OCI-LY1 (cell line): Measurements from ENCODE around the gene SLC6A3.

Source experiments
- H2AFZ ChIP-seq: fragments of 200-600 bp; sonication (generic), shearing (Covaris generic); 2 replicates; pipeline ENCODE4 v1.6.0; 2014; ENCODE audit warnings: antibody characterized with exemption, mild to moderate bottlenecking, low read length
- H3F3A ChIP-seq: fragments of 200-600 bp; sonication (generic), shearing (Covaris generic); 2 replicates; pipeline ENCODE4 v1.6.0; 2014; ENCODE audit warnings: mild to moderate bottlenecking, antibody characterized with exemption, low read length, moderate library complexity; ENCODE audit not compliant: insufficient read depth
- H3K27ac ChIP-seq: fragments of 200-600 bp; sonication (generic); 2 replicates; pipeline ENCODE4 v1.5.1; 2014; ENCODE audit warnings: low read length, mixed run types, mild to moderate bottlenecking, low read depth; ENCODE audit not compliant: poor library complexity, severe bottlenecking
- H3K27me3 ChIP-seq: fragments of 200-600 bp; sonication (generic); 2 replicates; pipeline ENCODE4 v1.6.0; 2014; ENCODE audit warnings: antibody characterized with exemption, mild to moderate bottlenecking, low read length, moderate library complexity; ENCODE audit not compliant: insufficient read depth
- H3K36me3 ChIP-seq: fragments of 200-600 bp; sonication (generic); 2 replicates; pipeline ENCODE4 v1.6.1; 2014; ENCODE audit warnings: mild to moderate bottlenecking, antibody characterized with exemption, low read length, moderate library complexity, mixed read lengths; ENCODE audit not compliant: insufficient read depth
- H3K4me1 ChIP-seq: fragments of 200-600 bp; sonication (generic); 2 replicates; pipeline ENCODE4 v1.5.1; 2014; ENCODE audit warnings: mild to moderate bottlenecking, low read length, moderate library complexity; ENCODE audit not compliant: insufficient read depth, severe bottlenecking
- H3K4me2 ChIP-seq: fragments of 200-600 bp; sonication (generic), shearing (Covaris generic); 2 replicates; pipeline ENCODE4 v1.6.1; 2014; ENCODE audit warnings: low read length
- H3K4me3 ChIP-seq: fragments of 200-600 bp; sonication (generic); 2 replicates; pipeline ENCODE4 v1.5.1; 2014; ENCODE audit warnings: low read length, low read depth, mild to moderate bottlenecking, mixed read lengths; ENCODE audit not compliant: poor library complexity, severe bottlenecking
- H3K79me2 ChIP-seq: fragments of 200-600 bp; shearing (Covaris generic); 2 replicates; pipeline ENCODE4 v1.6.1; 2016; ENCODE audit warnings: mixed run types, low read length, mixed read lengths; ENCODE audit not compliant: insufficient read depth
- H3K9ac ChIP-seq: fragments of 200-600 bp; sonication (generic), shearing (Covaris generic); 2 replicates; pipeline ENCODE4 v1.6.1; 2014; ENCODE audit warnings: mild to moderate bottlenecking, low read length, mixed read lengths
- H3K9me2 ChIP-seq: fragments of 200-600 bp; sonication (generic), shearing (Covaris generic); 2 replicates; pipeline ENCODE4 v1.6.1; 2014; ENCODE audit warnings: low read depth, mild to moderate bottlenecking, low read length, mixed read lengths
- H3K9me3 ChIP-seq: fragments of 200-600 bp; shearing (Covaris generic); 2 replicates; pipeline ENCODE4 v1.6.1; 2014; ENCODE audit warnings: low read length, mixed read lengths
- H4K20me1 ChIP-seq: fragments of 200-600 bp; sonication (generic), shearing (Covaris generic); 2 replicates; pipeline ENCODE4 v1.6.0; 2016; ENCODE audit warnings: mild to moderate bottlenecking, low read length; ENCODE audit not compliant: insufficient read depth
- EZH2 ChIP-seq: fragments of 200-600 bp; sonication (generic), shearing (Covaris generic); IDR thresholded peaks from 2 replicates; pipeline ENCODE4 v1.8.0; 2017; ENCODE audit warnings: borderline replicate concordance, mixed run types, mild to moderate bottlenecking, antibody characterized with exemption, low read length, moderate library complexity, mixed read lengths
- TF ChIP-seq, protein P1 (sequence below): fragments of 200-600 bp; sonication (generic), shearing (Covaris generic); IDR thresholded peaks from 2 replicates; pipeline ENCODE4 v1.5.1; 2017; ENCODE audit warnings: mild to moderate bottlenecking, antibody characterized with exemption, low read length, moderate library complexity, mixed read lengths

The SLC6A3 gene

DNA sequence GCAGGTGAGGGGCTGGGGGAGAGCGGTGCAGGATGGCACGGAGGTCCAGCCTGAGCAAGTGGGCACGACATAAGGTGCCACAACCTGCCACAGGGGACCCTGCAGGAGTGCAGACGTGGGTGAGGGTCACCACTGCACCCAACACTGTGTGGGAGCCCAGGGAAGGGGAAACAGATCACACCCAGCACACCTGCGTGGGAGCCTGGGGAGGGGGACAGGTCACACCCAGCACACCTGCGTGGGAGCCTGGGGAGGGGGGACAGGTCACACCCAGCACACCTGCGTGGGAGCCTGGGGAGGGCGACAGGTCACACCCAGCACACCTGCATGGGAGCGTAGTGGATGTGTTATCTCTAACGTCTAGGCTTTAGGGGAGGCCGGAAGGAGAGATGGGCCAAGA is 53.0 kb downstream of the SLC6A3 start:
- no peaks in the 10 kb centered on the region for H4K20me1 ChIP-seq
- H3K9ac ChIP-seq, result no peak overlapping the region
- H3F3A ChIP-seq, result no peaks in the 10 kb centered on the region
- H3K4me3 ChIP-seq, result no peak overlapping the region
- H3K9me2 ChIP-seq, result no peaks in the 10 kb centered on the region
- no peak overlapping the region for H3K27ac ChIP-seq
- no peak overlapping the region for H3K4me2 ChIP-seq
- peaks cover 2% of the 10 kb centered on the region; the same call in 1 of the 2 replicates for H3K27me3 ChIP-seq
- no peaks in the 10 kb centered on the region for H3K9me3 ChIP-seq
- H3K36me3 ChIP-seq, result no peaks in the 10 kb centered on the region
- no peaks in the 10 kb centered on the region for H3K4me1 ChIP-seq
- H2AFZ ChIP-seq, result no peak overlapping the region
- TF ChIP-seq EZH2, result no peak
- TF ChIP-seq, protein P1, sequence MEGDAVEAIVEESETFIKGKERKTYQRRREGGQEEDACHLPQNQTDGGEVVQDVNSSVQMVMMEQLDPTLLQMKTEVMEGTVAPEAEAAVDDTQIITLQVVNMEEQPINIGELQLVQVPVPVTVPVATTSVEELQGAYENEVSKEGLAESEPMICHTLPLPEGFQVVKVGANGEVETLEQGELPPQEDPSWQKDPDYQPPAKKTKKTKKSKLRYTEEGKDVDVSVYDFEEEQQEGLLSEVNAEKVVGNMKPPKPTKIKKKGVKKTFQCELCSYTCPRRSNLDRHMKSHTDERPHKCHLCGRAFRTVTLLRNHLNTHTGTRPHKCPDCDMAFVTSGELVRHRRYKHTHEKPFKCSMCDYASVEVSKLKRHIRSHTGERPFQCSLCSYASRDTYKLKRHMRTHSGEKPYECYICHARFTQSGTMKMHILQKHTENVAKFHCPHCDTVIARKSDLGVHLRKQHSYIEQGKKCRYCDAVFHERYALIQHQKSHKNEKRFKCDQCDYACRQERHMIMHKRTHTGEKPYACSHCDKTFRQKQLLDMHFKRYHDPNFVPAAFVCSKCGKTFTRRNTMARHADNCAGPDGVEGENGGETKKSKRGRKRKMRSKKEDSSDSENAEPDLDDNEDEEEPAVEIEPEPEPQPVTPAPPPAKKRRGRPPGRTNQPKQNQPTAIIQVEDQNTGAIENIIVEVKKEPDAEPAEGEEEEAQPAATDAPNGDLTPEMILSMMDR, result no peak
- H3K79me2 ChIP-seq, result no peaks in the 10 kb centered on the region

GRCh38 chr5:1391691-1392090 is 53.5 kb downstream of the SLC6A3 start:
- Histone ChIP-seq H3K36me3 (no peaks in the 10 kb centered on the region), H2AFZ (no peak overlapping the region), H3K4me1 (peaks cover under 1% of the 10 kb centered on the region), H4K20me1 (no peaks in the 10 kb centered on the region), H3K9ac (no peak overlapping the region), H3K79me2 (no peaks in the 10 kb centered on the region), H3K4me2 (no peak overlapping the region), H3F3A (no peaks in the 10 kb centered on the region), H3K4me3 (no peak overlapping the region), H3K27ac (no peak overlapping the region), H3K27me3 (peaks cover 3% of the 10 kb centered on the region; the same call in 1 of the 2 replicates), H3K9me2 (no peaks in the 10 kb centered on the region), H3K9me3 (no peaks in the 10 kb centered on the region)
- TF ChIP-seq, protein P1, result no peak
- TF ChIP-seq EZH2, result no peak

DNA sequence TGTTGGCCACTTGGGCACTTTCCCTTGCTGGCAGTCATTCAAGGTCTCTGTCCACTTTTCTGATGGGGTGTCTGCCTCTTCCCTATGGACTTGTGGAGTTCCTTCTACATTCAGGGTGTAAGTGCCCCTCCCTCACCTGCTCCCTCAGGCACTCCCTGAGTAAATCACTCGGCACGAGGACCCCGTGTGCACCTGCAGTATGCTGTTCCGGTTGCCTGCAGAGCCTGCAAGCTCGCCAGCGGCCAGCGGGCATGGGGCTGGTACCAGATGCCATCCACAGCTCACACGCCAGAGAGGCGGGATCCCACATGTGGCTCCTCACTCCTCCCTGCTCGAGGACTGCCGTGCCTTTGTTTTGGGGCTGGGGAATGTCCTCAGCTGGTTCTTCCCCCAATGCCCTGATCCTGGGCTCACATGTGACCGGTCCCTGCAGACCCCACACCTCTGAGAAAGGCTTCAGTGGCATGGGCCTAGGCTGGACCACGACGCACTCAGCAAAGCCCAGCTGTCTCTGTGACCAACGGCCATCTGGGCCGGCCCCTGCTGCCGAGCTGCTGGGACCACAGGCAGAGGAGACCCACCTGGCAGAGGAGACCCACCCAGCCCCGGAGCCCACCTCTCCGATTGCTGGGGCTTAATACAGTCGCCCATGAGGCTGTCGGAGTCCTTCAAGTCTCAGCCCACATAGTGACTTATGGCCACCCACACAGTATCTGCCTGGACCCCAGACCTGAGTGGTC is 54.2 kb downstream of the SLC6A3 start:
- no peak overlapping the region for H3K27ac ChIP-seq
- no peaks in the 10 kb centered on the region for H3F3A ChIP-seq
- H3K9me2 ChIP-seq, result no peaks in the 10 kb centered on the region
- no peak overlapping the region for H3K9ac ChIP-seq
- H3K9me3 ChIP-seq, result no peaks in the 10 kb centered on the region
- TF ChIP-seq, protein P1, result no peak
- no peak for TF ChIP-seq EZH2
- no peak overlapping the region for H3K4me3 ChIP-seq
- no peak overlapping the region for H3K4me2 ChIP-seq
- no peaks in the 10 kb centered on the region for H4K20me1 ChIP-seq
- H3K4me1 ChIP-seq, result peaks cover 6% of the 10 kb centered on the region
- H3K79me2 ChIP-seq, result no peaks in the 10 kb centered on the region
- no peak overlapping the region for H2AFZ ChIP-seq
- no peaks in the 10 kb centered on the region for H3K36me3 ChIP-seq
- H3K27me3 ChIP-seq, result peaks cover 3% of the 10 kb centered on the region; the same call in 1 of the 2 replicates
